Measurements from ENCODE around the gene AKR1D1.
A peak's percentile ranks its signal among the peaks of the same experiment; 100 is the strongest.

AKR1D1 gene

GRCh38 chr7:138164804-138165203 lies 88.5 kb downstream of the AKR1D1 start:
- H3K9ac ChIP-seq (ENCODE audit: low read length) = no peak overlapping the region
- peaks cover 18% of the 10 kb centered on the region for H3K36me3 ChIP-seq (ENCODE audit: control insufficient read depth, insufficient read depth, low read length)
- peaks cover 36% of the 10 kb centered on the region for H3K4me1 ChIP-seq (ENCODE audit: control insufficient read depth, insufficient read depth, low read length)
- H3K27me3 ChIP-seq (ENCODE audit: control insufficient read depth, insufficient read depth, low read length) = no peaks in the 10 kb centered on the region
- peaks cover 31% of the 10 kb centered on the region for H3K9me3 ChIP-seq (ENCODE audit: control insufficient read depth, insufficient read depth, low read depth, low read length)
- H3K4me3 ChIP-seq (ENCODE audit: low read depth, low read length) = no peak overlapping the region
- peak overlapping the region; percentile 68 for H3K27ac ChIP-seq (ENCODE audit: low read depth, low read length)

GRCh38 chr7:138166681-138167080 lies 90.4 kb downstream of the AKR1D1 start:
- no peak overlapping the region for H3K4me3 ChIP-seq (ENCODE audit: low read depth, low read length)
- H3K9ac ChIP-seq (ENCODE audit: low read length) = peak overlapping the region; percentile 80
- peaks cover 53% of the 10 kb centered on the region for H3K4me1 ChIP-seq (ENCODE audit: control insufficient read depth, insufficient read depth, low read length)
- no peaks in the 10 kb centered on the region for H3K27me3 ChIP-seq (ENCODE audit: control insufficient read depth, insufficient read depth, low read length)
- H3K36me3 ChIP-seq (ENCODE audit: control insufficient read depth, insufficient read depth, low read length) = peaks cover 18% of the 10 kb centered on the region
- H3K27ac ChIP-seq (ENCODE audit: low read depth, low read length) = peak overlapping the region; percentile 100
- peaks cover 31% of the 10 kb centered on the region for H3K9me3 ChIP-seq (ENCODE audit: control insufficient read depth, insufficient read depth, low read depth, low read length)

- H3K9ac ChIP-seq (ENCODE audit: low read length) = peak overlapping the region; percentile 80
- no peaks in the 10 kb centered on the region for H3K27me3 ChIP-seq (ENCODE audit: control insufficient read depth, insufficient read depth, low read length)
- peaks cover 18% of the 10 kb centered on the region for H3K36me3 ChIP-seq (ENCODE audit: control insufficient read depth, insufficient read depth, low read length)
- peaks cover 31% of the 10 kb centered on the region for H3K9me3 ChIP-seq (ENCODE audit: control insufficient read depth, insufficient read depth, low read depth, low read length)
- peak overlapping the region; percentile 7; the same call in 1 of the 2 replicates for H3K4me3 ChIP-seq (ENCODE audit: low read depth, low read length)
- peak overlapping the region; percentile 100 for H3K27ac ChIP-seq (ENCODE audit: low read depth, low read length)
- H3K4me1 ChIP-seq (ENCODE audit: control insufficient read depth, insufficient read depth, low read length) = peaks cover 49% of the 10 kb centered on the region
These were observed 91.0 kb downstream of the AKR1D1 start for GRCh38 chr7:138167222-138167621.

GRCh38 chr7:138167869-138168296 lies 91.6 kb downstream of the AKR1D1 start:
- Histone ChIP-seq H3K36me3 (ENCODE audit: control insufficient read depth, insufficient read depth, low read length) (peaks cover 18% of the 10 kb centered on the region), H3K27me3 (ENCODE audit: control insufficient read depth, insufficient read depth, low read length) (no peaks in the 10 kb centered on the region), H3K4me3 (ENCODE audit: low read depth, low read length) (peak overlapping the region; percentile 19; the same call in 1 of the 2 replicates), H3K4me1 (ENCODE audit: control insufficient read depth, insufficient read depth, low read length) (peaks cover 49% of the 10 kb centered on the region), H3K9me3 (ENCODE audit: control insufficient read depth, insufficient read depth, low read depth, low read length) (peaks cover 27% of the 10 kb centered on the region), H3K9ac (ENCODE audit: low read length) (peak overlapping the region; percentile 80), H3K27ac (ENCODE audit: low read depth, low read length) (peak overlapping the region; percentile 100)
